Pancreas (tissue), 10 donors: ENCODE measurements around the gene EME2. TPM values are rescaled to one million over a fixed set of nuclear protein-coding genes. Genes with fewer than 3 reads are reported as not detected.

Source experiments
- ATAC-seq, 4 donors: fragments of 200-7000 bp; cut with Tn5 transposase; one replicate each; pipeline versions ENCODE4 v1.8.0 to v1.9.1; 2020; ENCODE audit warnings: mild to moderate bottlenecking in 4 of 4, moderate library complexity in 4 of 4
- DNase-seq, 6 donors: peaks; one replicate each; pipeline ENCODE4 v3.0.0-alpha.2; 2020
- FAIRE-seq: peaks from 2 replicates; lab custom pipeline; 2012; peaks lifted over from hg19 to GRCh38; lab: Jason Lieb, UNC
- H3K27ac ChIP-seq, 4 donors: fragments of 200-600 bp; sonication (generic); 1 replicate in 3 of 4; 2 replicates in 1 of 4; pipeline versions ENCODE4 v1.5.0 to v1.8.0; 2020
- H3K27me3 ChIP-seq, 4 donors: fragments of 200-600 bp; one replicate each; pipeline ENCODE4 v1.8.0; 2021
- H3K36me3 ChIP-seq, 3 donors: fragments of 200-600 bp; sonication (generic) in 1 of 3; one replicate each; pipeline versions ENCODE4 v1.5.0 to v1.8.0; 2020 to 2021
- H3K4me1 ChIP-seq, 3 donors: fragments of 200-600 bp; one replicate each; pipeline ENCODE4 v1.8.0; 2021
- H3K4me3 ChIP-seq, 4 donors: fragments of 200-600 bp; sonication (generic) in 2 of 4; one replicate each; pipeline versions ENCODE4 v1.5.0 to v1.8.0; 2020 to 2021
- H3K9me3 ChIP-seq, 4 donors: fragments of 200-600 bp; one replicate each; pipeline ENCODE4 v1.8.0; 2021
- CTCF ChIP-seq, 4 donors: fragments of 200-600 bp; sonication (generic) in 3 of 4; IDR thresholded peaks; one replicate each; pipeline versions ENCODE4 v1.5.0 to v1.8.0; 2021; ENCODE audit warnings: antibody characterized with exemption in 4 of 4
- WGBS, 2 donors: extraction: QIAGEN DNeasy Blood & Tissue Kit; methylation state at CpG; one replicate each; pipeline ENCODE4 v1.1.7; 2013; 5-methylcytosine and 5-hydroxymethylcytosine counted together
- intact Hi-C, 3 donors: fragments of 100-400 bp; cut with DNase I; formaldehyde crosslinking; loops; one replicate each; pipeline versions ENCODE4 v1.11.1 to v1.14.2; 2022
- polyA plus RNA-seq, 2 donors: library from polyadenylated mRNA; stranded (reverse); fragments of 200-250 nt; gene quantifications; one replicate each; pipeline ENCODE4 v1.2.3, GENCODE V29; 2013
- total RNA-seq, 6 donors: library from RNA; stranded (reverse); fragmentation: NEBNext Ultra II Directional in 4 of 6; extraction: Animal tissue kit (Norgen Biotek cat#: 25700) in 4 of 6; gene quantifications; one replicate each; pipeline versions ENCODE4 v1.2.1 to v1.2.4, GENCODE V29; 2021 to 2023
- donor health status: healthy with polysubstance abuse.
- donor health status: DM: no; HTN: no; CAD: no; lungs with moderate emphysema.
- donor health status: DM: no; HTN: no; CAD: no.
- donor health status: control.
- donor health status: control.
- donor health status: Bipolar disorder and iron deficiency.
- donor health status: DM: yes; HTN: yes; CAD: no.
- donor health status: DM: no; HTN: no; CAD: no.
- donor health status: DM: no; HTN: no; CAD: no.
- donor health status: DM: yes; HTN: yes; CAD: no.

EME2 gene
- total RNA-seq (1 to 10 TPM; 4.7 to 10.0 (median 6.8) TPM), polyA plus RNA-seq (10 to 100 TPM; 18.4 to 37.9 TPM)

- no peak for TF ChIP-seq CTCF (IDR thresholded peaks at IDR 0.05)
- ATAC-seq (peak; percentile 0 to 3 (median 2)), DNase-seq (peak in 1 of 6 donors; percentile 85), FAIRE-seq (no peak)
- intact Hi-C loops, result no loop called here
- H3K27ac ChIP-seq, result peak within 1 kb of the TSS; percentile 89 to 97 (median 92)
- no peaks in the 10 kb centered on the region for H3K27me3 ChIP-seq
- H3K4me1 ChIP-seq, result peaks cover 9 to 13% (median 9%) of the 10 kb centered on the region in 3 donors
- H3K36me3 ChIP-seq, result peaks cover 0 to 27% (median 4%) of the 10 kb centered on the region in 3 donors
- WGBS, 2 donors, result 0% methylated on average over 53 of the region's 53 CpGs
- H3K4me3 ChIP-seq, result peak within 1 kb of the TSS; percentile 87 to 100 (median 96)
- no peaks in the 10 kb centered on the region for H3K9me3 ChIP-seq
Measured at GRCh38 chr16:1772362-1772907, at the start of gene EME2. TSS of gene EME2 (plus strand) at chr16:1772810. CDS start at chr16:1773228, 418 bp downstream.

GRCh38 chr16:1723450-1724147 lies 49.0 kb upstream of the EME2 start:
- Histone ChIP-seq H3K9me3 (no peaks in the 10 kb centered on the region), H3K27me3 (no peaks in the 10 kb centered on the region), H3K27ac (peak overlapping the region in 1 of 4 donors; percentile 71), H3K4me3 (no peak overlapping the region), H3K4me1 (peaks cover 0 to 17% (median 0%) of the 10 kb centered on the region in 3 donors), H3K36me3 (no peaks in the 10 kb centered on the region)
- FAIRE-seq, result no peak
- 40% methylated on average over 6 of the region's 6 CpGs for WGBS, 2 donors
- peak in 1 of 6 donors; percentile 45 for DNase-seq
- intact Hi-C loops, result no loop called here
- peak; percentile 67 to 81 (median 72) for TF ChIP-seq CTCF (IDR thresholded peaks at IDR 0.05)
- ATAC-seq, result peak; percentile 49 to 74 (median 67)

GRCh38 chr16:1724491-1724890 lies 48.1 kb upstream of the EME2 start:
- TF ChIP-seq CTCF (IDR thresholded peaks at IDR 0.05), result no peak
- ATAC-seq, result no peak
- H3K4me1 ChIP-seq, result peaks cover 0 to 17% (median 0%) of the 10 kb centered on the region in 3 donors
- H3K4me3 ChIP-seq, result no peak overlapping the region
- no peak overlapping the region for H3K27ac ChIP-seq
- no peak for FAIRE-seq
- intact Hi-C loops, result no loop called here
- DNase-seq, result no peak
- WGBS, 2 donors, result 91% methylated on average over 12 of the region's 12 CpGs
- no peaks in the 10 kb centered on the region for H3K9me3 ChIP-seq
- peaks cover 0 to 7% (median 0%) of the 10 kb centered on the region in 3 donors for H3K36me3 ChIP-seq
- H3K27me3 ChIP-seq, result no peaks in the 10 kb centered on the region

- Histone ChIP-seq H3K4me1 (peaks cover 0 to 14% (median 0%) of the 10 kb centered on the region in 3 donors), H3K9me3 (no peaks in the 10 kb centered on the region), H3K27me3 (no peaks in the 10 kb centered on the region), H3K4me3 (no peak overlapping the region), H3K27ac (no peak overlapping the region), H3K36me3 (peaks cover 0 to 7% (median 0%) of the 10 kb centered on the region in 3 donors)
- 92 to 93% methylated on average over 32 of the region's 32 CpGs for WGBS, 2 donors
- FAIRE-seq, result no peak
- no peak for ATAC-seq
- intact Hi-C loops, result no loop called here
- no peak for DNase-seq
- TF ChIP-seq CTCF (IDR thresholded peaks at IDR 0.05), result no peak
Measured at GRCh38 chr16:1726661-1727502, 45.7 kb upstream of the EME2 start.
